Parathyroid adenoma (tissue), 2 donors: ENCODE data around the gene TRIM25.
A peak's percentile ranks its signal among the peaks of the same experiment; 100 is the strongest.

ENCODE experiments used
- H2AFZ ChIP-seq: fragments of 300-600 bp; sonication (generic); one replicate; pipeline ENCODE4 v1.7.0; 2017; ENCODE audit warnings: antibody characterized with exemption, mild to moderate bottlenecking
- H3K27ac ChIP-seq: fragments of 300-600 bp; sonication (generic); one replicate; pipeline ENCODE4 v1.7.0; 2017
- H3K27me3 ChIP-seq: fragments of 300-600 bp; sonication (generic); one replicate; pipeline ENCODE4 v1.7.0; 2017; ENCODE audit warnings: low read length; ENCODE audit not compliant: control insufficient read depth, insufficient read depth
- H3K36me3 ChIP-seq: fragments of 300-600 bp; sonication (generic); one replicate; pipeline ENCODE4 v1.7.0; 2017; ENCODE audit warnings: low read length; ENCODE audit not compliant: control insufficient read depth, insufficient read depth
- H3K4me1 ChIP-seq: fragments of 300-600 bp; sonication (generic); one replicate; pipeline ENCODE4 v1.7.0; 2017; ENCODE audit warnings: control low read depth
- H3K4me2 ChIP-seq: fragments of 300-600 bp; sonication (generic); one replicate; pipeline ENCODE4 v1.7.0; 2017; ENCODE audit warnings: low read length
- H3K4me3 ChIP-seq: fragments of 300-600 bp; sonication (generic); one replicate; pipeline ENCODE4 v1.7.0; 2017; ENCODE audit warnings: low read depth, low read length
- H3K79me2 ChIP-seq: fragments of 300-600 bp; sonication (generic); one replicate; pipeline ENCODE4 v1.7.0; 2017; ENCODE audit warnings: control low read depth
- H3K9ac ChIP-seq: fragments of 300-600 bp; sonication (generic); one replicate; pipeline ENCODE4 v1.7.0; 2017; ENCODE audit warnings: mild to moderate bottlenecking
- H3K9me3 ChIP-seq: fragments of 300-600 bp; sonication (generic); one replicate; pipeline ENCODE4 v1.7.0; 2017; ENCODE audit warnings: low read length; ENCODE audit not compliant: control insufficient read depth
- CTCF ChIP-seq: fragments of 300-600 bp; sonication (generic); IDR thresholded peaks from one replicate; pipeline ENCODE4 v1.7.0; 2017; ENCODE audit warnings: antibody characterized with exemption, mild to moderate bottlenecking
- donor health status: primary hyperparathyroidism.

TRIM25 gene

GRCh38 chr17:56913867-56914580, at the start of gene TRIM25:
Gene TRIM25, minus strand, starts transcription at chr17:56914049. Its CDS starts 61 bp downstream, at chr17:56913988.
- peak within 1 kb of the TSS; percentile 68 for H3K27ac ChIP-seq
- peak within 1 kb of the TSS; percentile 80 for H3K4me2 ChIP-seq
- H3K27me3 ChIP-seq: no peaks in the 10 kb centered on the region
- no peaks in the 10 kb centered on the region for H3K4me1 ChIP-seq
- H2AFZ ChIP-seq: peak within 1 kb of the TSS; percentile 98
- no peak for TF ChIP-seq CTCF
- peak within 1 kb of the TSS; percentile 2 for H3K9ac ChIP-seq
- H3K36me3 ChIP-seq: no peaks in the 10 kb centered on the region
- H3K9me3 ChIP-seq: no peaks in the 10 kb centered on the region
- peak within 1 kb of the TSS; percentile 90 for H3K4me3 ChIP-seq
- H3K79me2 ChIP-seq: peaks cover 3% of the 10 kb centered on the region

GRCh38 chr17:56960596-56961538, 47.0 kb upstream of the TRIM25 start, which contains the start of gene COIL:
Gene COIL, minus strand, starts transcription at chr17:56961050. Its CDS starts 31 bp downstream, at chr17:56961019.
- peak within 1 kb of the TSS; percentile 74 for H3K4me2 ChIP-seq
- peak within 1 kb of the TSS; percentile 85 for H3K27ac ChIP-seq
- H3K9me3 ChIP-seq: no peaks in the 10 kb centered on the region
- H2AFZ ChIP-seq: peak within 1 kb of the TSS; percentile 74
- peak within 1 kb of the TSS; percentile 98 for H3K4me3 ChIP-seq
- H3K27me3 ChIP-seq: no peaks in the 10 kb centered on the region
- peak; percentile 100 for TF ChIP-seq CTCF
- H3K4me1 ChIP-seq: peaks cover 9% of the 10 kb centered on the region
- no peaks in the 10 kb centered on the region for H3K36me3 ChIP-seq
- peak within 1 kb of the TSS; percentile 9 for H3K9ac ChIP-seq
- H3K79me2 ChIP-seq: peaks cover 15% of the 10 kb centered on the region

- no peaks in the 10 kb centered on the region for H3K36me3 ChIP-seq
- H3K27ac ChIP-seq: no peak overlapping the region
- H3K79me2 ChIP-seq: peaks cover 15% of the 10 kb centered on the region
- no peaks in the 10 kb centered on the region for H3K9me3 ChIP-seq
- TF ChIP-seq CTCF: no peak
- H3K4me3 ChIP-seq: no peak overlapping the region
- no peaks in the 10 kb centered on the region for H3K27me3 ChIP-seq
- H3K4me1 ChIP-seq: peaks cover 9% of the 10 kb centered on the region
- H3K4me2 ChIP-seq: no peak overlapping the region
- H2AFZ ChIP-seq: no peak overlapping the region
- no peak overlapping the region for H3K9ac ChIP-seq
Observed at GRCh38 chr17:56956992-56957391, 43.1 kb upstream of the TRIM25 start.

GRCh38 chr17:56949595-56949994, 35.7 kb upstream of the TRIM25 start:
- H3K9ac ChIP-seq: no peak overlapping the region
- no peaks in the 10 kb centered on the region for H3K9me3 ChIP-seq
- no peaks in the 10 kb centered on the region for H3K4me1 ChIP-seq
- no peak for TF ChIP-seq CTCF
- H3K4me3 ChIP-seq: no peak overlapping the region
- H2AFZ ChIP-seq: no peak overlapping the region
- no peak overlapping the region for H3K27ac ChIP-seq
- no peaks in the 10 kb centered on the region for H3K27me3 ChIP-seq
- H3K36me3 ChIP-seq: no peaks in the 10 kb centered on the region
- H3K4me2 ChIP-seq: no peak overlapping the region
- no peaks in the 10 kb centered on the region for H3K79me2 ChIP-seq
